Esophagus squamous epithelium (tissue), 4 donors: ENCODE data around the gene VPS54.

Experiments used
- CTCF ChIP-seq, 6 experiments: fragments of 450-650 bp in 4 of 6; fragments of 200-600 bp in 2 of 6; sonication (generic) in 2 of 6; IDR thresholded peaks; one replicate each; pipeline ENCODE4 v1.5.1; 2016 to 2019; ENCODE audit warnings: antibody characterized with exemption in 6 of 6, mild to moderate bottlenecking in 4 of 6, moderate library complexity in 4 of 6
- POLR2A ChIP-seq, 4 donors: fragments of 450-650 bp; IDR thresholded peaks; one replicate each; pipeline ENCODE4 v1.6.1; 2017; ENCODE audit warnings: antibody characterized with exemption in 4 of 4, mild to moderate bottlenecking in 4 of 4, moderate library complexity in 3 of 4

- TF ChIP-seq CTCF (IDR thresholded peaks at IDR 0.05): no peak
- no peak for TF ChIP-seq POLR2A (IDR thresholded peaks at IDR 0.05)
Measured at GRCh38 chr2:63903003-63903402, 116.2 kb downstream of the VPS54 start.
